ENCODE results near the gene E2F2. TPM values are rescaled to one million over a fixed set of nuclear protein-coding genes. Genes with fewer than 3 reads are reported as not detected.

The E2F2 gene
- total RNA-seq, 1 experiment from 2014 or later, result 5.1 TPM

DNA sequence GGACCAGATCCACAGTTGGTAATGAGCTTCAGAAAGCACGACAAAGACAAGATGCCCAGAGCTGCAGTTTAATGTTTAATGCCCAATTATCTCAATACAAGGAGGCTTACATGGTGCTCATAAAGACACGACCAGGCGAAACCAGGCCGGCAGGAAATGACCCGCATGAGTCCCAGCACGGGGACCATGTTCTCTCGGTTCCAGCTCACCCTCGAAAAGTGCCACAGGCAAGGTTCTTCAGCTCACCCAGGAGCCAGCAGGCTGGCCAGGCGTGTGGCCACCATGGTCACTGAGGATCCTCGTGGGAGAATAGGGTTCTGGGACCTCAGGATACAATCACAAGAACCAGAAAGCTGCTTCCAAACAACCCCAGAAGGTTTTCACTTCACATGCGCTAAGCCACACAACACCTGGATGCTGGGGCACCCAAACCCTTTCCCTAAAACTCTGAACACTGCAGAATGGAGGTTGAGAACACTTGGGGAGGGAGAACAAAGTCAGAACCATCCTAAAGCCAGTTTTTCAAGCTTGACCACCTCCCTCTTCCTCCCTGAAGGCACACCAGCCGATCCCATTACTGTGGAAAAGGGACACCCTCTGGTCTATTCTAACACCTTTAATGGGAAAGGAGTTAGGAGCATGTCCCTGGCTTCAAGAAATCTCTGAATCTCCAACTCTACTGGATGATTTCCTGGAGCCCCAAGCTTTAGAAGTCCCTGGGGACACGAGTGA, 24.5 kb downstream of the E2F2 start:
- no peak overlapping the region for H3K27ac ChIP-seq (ENCODE audit: insufficient read length, low read depth, low read length)
- H3K4me3 Mint-ChIP-seq, result no peak overlapping the region
- H2AFZ ChIP-seq (ENCODE audit: low read length), result no peak overlapping the region
- H3K27me3 ChIP-seq (ENCODE audit: insufficient read depth, low read length), result no peaks in the 10 kb centered on the region
- no peaks in the 10 kb centered on the region for H3K23me2 ChIP-seq (ENCODE audit: insufficient read length, low read depth, low read length, poor library complexity, severe bottlenecking)
- H2BK20ac ChIP-seq (ENCODE audit: low read depth, low read length, poor library complexity, severe bottlenecking), result no peak overlapping the region
- H2BK120ac ChIP-seq (ENCODE audit: low read depth, low read length, poor library complexity, severe bottlenecking), result no peak overlapping the region
- peak overlapping the region in 2 of 3 experiments; percentile 59 to 67; a peak in 3 of 7 replicates for H3K27ac Mint-ChIP-seq
- H3K4me1 ChIP-seq (ENCODE audit: insufficient read depth, low read length), result no peaks in the 10 kb centered on the region
- no peak overlapping the region for H2BK5ac ChIP-seq (ENCODE audit: insufficient read length, low read length)
- H2BK12ac ChIP-seq (ENCODE audit: insufficient read length, low read depth, low read length), result no peak overlapping the region
- H4K91ac ChIP-seq (ENCODE audit: insufficient read length, low read depth, low read length), result no peak overlapping the region
- H3K18ac ChIP-seq (ENCODE audit: insufficient read length, low read depth, low read length), result no peak overlapping the region
- no peak overlapping the region for H4K5ac ChIP-seq (ENCODE audit: insufficient read length, low read depth, low read length)
- DNase-seq, result no peak
- H4K8ac ChIP-seq (replicated peaks; ENCODE audit: insufficient read length, low read depth, low read length), result no peak overlapping the region
- H3K56ac ChIP-seq (ENCODE audit: insufficient read length, low read depth, low read length), result no peak overlapping the region
- no peaks in the 10 kb centered on the region for H3K9me3 Mint-ChIP-seq
- no peaks in the 10 kb centered on the region for H3K79me1 ChIP-seq (ENCODE audit: insufficient read depth, low read depth, low read length, poor library complexity, severe bottlenecking)
- no peaks in the 10 kb centered on the region for H4K20me1 ChIP-seq (ENCODE audit: control insufficient read depth, insufficient read depth, insufficient read length)
- peaks cover 4 to 5% of the 10 kb centered on the region in 2 experiments; a peak in 3 of 4 replicates for H3K4me1 Mint-ChIP-seq
- WGBS (ENCODE audit: extremely low coverage, insufficient read length, low lambda C conversion rate), result no CpG with 5 or more reads among the region's 13 CpGs
- H2BK15ac ChIP-seq (ENCODE audit: low read depth, low read length), result no peak overlapping the region
- no peaks in the 10 kb centered on the region for H3K79me2 ChIP-seq (ENCODE audit: insufficient read depth, low read length)
- H3K9me3 ChIP-seq (ENCODE audit: control insufficient read depth, low read depth, low read length), result no peaks in the 10 kb centered on the region
- H2AK5ac ChIP-seq (ENCODE audit: insufficient read length, low read length), result no peak overlapping the region
- TF ChIP-seq, protein P1, sequence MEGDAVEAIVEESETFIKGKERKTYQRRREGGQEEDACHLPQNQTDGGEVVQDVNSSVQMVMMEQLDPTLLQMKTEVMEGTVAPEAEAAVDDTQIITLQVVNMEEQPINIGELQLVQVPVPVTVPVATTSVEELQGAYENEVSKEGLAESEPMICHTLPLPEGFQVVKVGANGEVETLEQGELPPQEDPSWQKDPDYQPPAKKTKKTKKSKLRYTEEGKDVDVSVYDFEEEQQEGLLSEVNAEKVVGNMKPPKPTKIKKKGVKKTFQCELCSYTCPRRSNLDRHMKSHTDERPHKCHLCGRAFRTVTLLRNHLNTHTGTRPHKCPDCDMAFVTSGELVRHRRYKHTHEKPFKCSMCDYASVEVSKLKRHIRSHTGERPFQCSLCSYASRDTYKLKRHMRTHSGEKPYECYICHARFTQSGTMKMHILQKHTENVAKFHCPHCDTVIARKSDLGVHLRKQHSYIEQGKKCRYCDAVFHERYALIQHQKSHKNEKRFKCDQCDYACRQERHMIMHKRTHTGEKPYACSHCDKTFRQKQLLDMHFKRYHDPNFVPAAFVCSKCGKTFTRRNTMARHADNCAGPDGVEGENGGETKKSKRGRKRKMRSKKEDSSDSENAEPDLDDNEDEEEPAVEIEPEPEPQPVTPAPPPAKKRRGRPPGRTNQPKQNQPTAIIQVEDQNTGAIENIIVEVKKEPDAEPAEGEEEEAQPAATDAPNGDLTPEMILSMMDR (conservative IDR thresholded peaks at IDR 0.05), result no peak
- no peak overlapping the region for H3K9ac ChIP-seq (ENCODE audit: extremely low read depth, insufficient read length, low read length)
- peaks cover 9% of the 10 kb centered on the region for H3K27me3 Mint-ChIP-seq (ENCODE audit: low read depth)
- no peak overlapping the region for H3K23ac ChIP-seq (ENCODE audit: insufficient read length, low read depth, low read length)
- peaks cover 2 to 10% (median 4%) of the 10 kb centered on the region in 3 experiments; a peak in 5 of 7 replicates for H3K36me3 Mint-ChIP-seq (ENCODE audit: insufficient read depth in 1 of 3, low read depth in 3 of 3)
- no peak overlapping the region for H3T11ph ChIP-seq (ENCODE audit: low read length)
- no peak overlapping the region for H3K4ac ChIP-seq (ENCODE audit: low read depth, low read length)
- no peak overlapping the region for H3K14ac ChIP-seq (ENCODE audit: insufficient read depth, low read length)
- no peak overlapping the region for H3K4me2 ChIP-seq (ENCODE audit: insufficient read depth, insufficient read length, low read length)
